Measurements from ENCODE around the gene CDH10. TPM values are rescaled to one million over a fixed set of nuclear protein-coding genes. Genes with fewer than 3 reads are reported as not detected.
A peak's percentile ranks its signal among the peaks of the same experiment; 100 is the strongest.

Gene CDH10
- polyA plus RNA-seq, 2 of the 4 experiments (the other 2 are of a cell fraction), result 0.58 to 0.63 TPM

DNA sequence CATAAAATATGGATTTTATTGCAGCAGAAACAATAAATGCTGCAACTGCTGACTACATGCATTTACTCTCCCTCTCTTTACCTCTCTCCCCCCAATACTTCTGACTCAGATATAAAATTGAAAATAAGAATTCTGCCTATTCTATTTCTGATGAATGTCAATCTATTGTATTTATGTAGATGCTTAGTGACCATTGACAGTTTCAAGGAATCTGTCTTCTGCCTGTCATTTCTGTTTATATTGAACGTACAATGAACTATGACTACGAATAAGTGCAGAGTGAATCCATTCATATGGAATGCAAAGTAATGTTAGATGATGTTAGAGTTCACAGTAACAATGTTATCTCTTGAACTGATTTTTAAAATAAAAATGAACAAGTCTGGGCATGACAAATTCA lies 898 bp downstream of the CDH10 start:
- 14% methylated on average over 2 of the region's 2 CpGs for WGBS (ENCODE audit: missing lambda C conversion rate)

DNA sequence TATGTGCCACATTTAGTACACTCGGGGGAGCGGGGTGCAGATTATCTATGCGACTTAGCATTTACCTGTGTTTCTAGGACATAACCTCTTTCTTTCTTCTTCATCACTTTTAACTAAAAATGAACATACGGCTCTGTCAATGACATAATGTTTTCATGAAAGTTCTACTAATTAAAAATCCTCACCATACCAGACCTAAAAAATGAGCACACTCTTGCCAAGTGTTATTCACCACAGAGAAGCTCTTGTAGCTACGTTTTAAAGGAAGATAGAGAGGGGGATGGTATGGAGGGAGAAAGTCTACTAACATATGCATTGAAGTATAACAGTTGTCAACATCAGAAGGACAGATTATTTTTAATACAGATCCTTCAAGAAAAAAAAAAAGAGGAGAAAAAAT lies 1.6 kb downstream of the CDH10 start:
- no peak for FAIRE-seq
- POLR2A ChIA-PET, result no interaction called here
- WGBS (ENCODE audit: missing lambda C conversion rate), result 13% methylated on average over 5 of the region's 5 CpGs

More for the DNA sequence above, 898 bp downstream of the CDH10 start:
- Histone ChIP-seq H3K4me2 (no peak overlapping the region; the same call in 2 of the 3 replicates), H3K4me1 (no peaks in the 10 kb centered on the region), H3K27ac (no peak overlapping the region), H3K4me3 (no peak overlapping the region), H3K9me3 (no peaks in the 10 kb centered on the region)
- TF ChIP-seq JUN (IDR thresholded peaks at IDR 0.05) (no peak), HOXB13 (CRISPR knock-in tag; IDR thresholded peaks at IDR 0.05; ENCODE audit: low read depth) (no peak), FOSL2 (IDR thresholded peaks at IDR 0.05) (no peak), FOSL2 (CRISPR knock-in tag; IDR thresholded peaks at IDR 0.05) (no peak), EP300 (IDR thresholded peaks at IDR 0.05) (no peak)
- POLR2A ChIA-PET, result no interaction called here
- DNase-seq (ENCODE audit: low read depth in 1 of 2, low spot score in 1 of 2) (no peak), ATAC-seq (no peak), FAIRE-seq (no peak)
- CTCF ChIA-PET, result no interaction called here

DNA sequence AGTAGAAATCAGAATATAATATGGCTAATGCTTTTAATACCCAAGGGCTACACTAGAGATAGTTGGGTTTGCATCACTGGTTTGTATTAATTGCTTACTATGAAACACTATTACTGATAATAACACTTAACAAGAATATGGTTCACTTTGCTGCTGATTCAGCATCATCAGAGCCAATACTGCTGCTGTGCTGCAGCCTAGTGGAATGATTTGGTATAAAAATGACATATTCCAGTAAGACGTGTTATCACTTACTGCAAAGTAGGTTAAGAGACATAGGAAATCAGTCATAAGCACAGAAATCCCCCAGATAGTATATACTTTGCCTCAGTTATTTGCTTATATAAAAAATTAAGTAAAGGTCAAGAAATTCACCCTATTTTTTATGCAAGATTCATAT lies 2.8 kb downstream of the CDH10 start:
- WGBS (ENCODE audit: missing lambda C conversion rate), result 12% methylated on average over 1 of the region's 1 CpG
- Histone ChIP-seq H3K4me1 (no peaks in the 10 kb centered on the region), H3K27ac (no peak overlapping the region), H3K9me3 (no peaks in the 10 kb centered on the region), H3K4me3 (no peak overlapping the region), H3K4me2 (no peak overlapping the region)
- ChIA-PET POLR2A (no interaction called here), CTCF (no interaction called here)
- DNase-seq (ENCODE audit: low read depth in 1 of 2, low spot score in 1 of 2) (peak in 1 of 2 experiments; percentile 61), FAIRE-seq (no peak), ATAC-seq (peak; percentile 73 to 84)
- TF ChIP-seq SMC3 (IDR thresholded peaks at IDR 0.05) (peak; percentile 56), MAFK (IDR thresholded peaks at IDR 0.05; ENCODE audit: partially characterized antibody) (peak; percentile 98), POLR2A (IDR thresholded peaks at IDR 0.05; ENCODE audit: low read length) (no peak), MAZ (IDR thresholded peaks at IDR 0.05; ENCODE audit: borderline replicate concordance, low read depth, low read length) (no peak), RAD21 (conservative IDR thresholded peaks at IDR 0.05 in 1 of 2, IDR thresholded peaks at IDR 0.05 in 1 of 2) (peak; percentile 63 to 66; a peak in 4 of 5 replicates), ZFP36 (IDR thresholded peaks at IDR 0.05; ENCODE audit: borderline replicate concordance, partially characterized antibody) (no peak)
- TF ChIP-seq, protein P1, sequence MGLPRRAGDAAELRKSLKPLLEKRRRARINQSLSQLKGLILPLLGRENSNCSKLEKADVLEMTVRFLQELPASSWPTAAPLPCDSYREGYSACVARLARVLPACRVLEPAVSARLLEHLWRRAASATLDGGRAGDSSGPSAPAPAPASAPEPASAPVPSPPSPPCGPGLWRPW (IDR thresholded peaks at IDR 0.05), result no peak
- TF ChIP-seq, protein P2, sequence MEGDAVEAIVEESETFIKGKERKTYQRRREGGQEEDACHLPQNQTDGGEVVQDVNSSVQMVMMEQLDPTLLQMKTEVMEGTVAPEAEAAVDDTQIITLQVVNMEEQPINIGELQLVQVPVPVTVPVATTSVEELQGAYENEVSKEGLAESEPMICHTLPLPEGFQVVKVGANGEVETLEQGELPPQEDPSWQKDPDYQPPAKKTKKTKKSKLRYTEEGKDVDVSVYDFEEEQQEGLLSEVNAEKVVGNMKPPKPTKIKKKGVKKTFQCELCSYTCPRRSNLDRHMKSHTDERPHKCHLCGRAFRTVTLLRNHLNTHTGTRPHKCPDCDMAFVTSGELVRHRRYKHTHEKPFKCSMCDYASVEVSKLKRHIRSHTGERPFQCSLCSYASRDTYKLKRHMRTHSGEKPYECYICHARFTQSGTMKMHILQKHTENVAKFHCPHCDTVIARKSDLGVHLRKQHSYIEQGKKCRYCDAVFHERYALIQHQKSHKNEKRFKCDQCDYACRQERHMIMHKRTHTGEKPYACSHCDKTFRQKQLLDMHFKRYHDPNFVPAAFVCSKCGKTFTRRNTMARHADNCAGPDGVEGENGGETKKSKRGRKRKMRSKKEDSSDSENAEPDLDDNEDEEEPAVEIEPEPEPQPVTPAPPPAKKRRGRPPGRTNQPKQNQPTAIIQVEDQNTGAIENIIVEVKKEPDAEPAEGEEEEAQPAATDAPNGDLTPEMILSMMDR (IDR thresholded peaks at IDR 0.05), result peak; percentile 54
- TF ChIP-seq, protein P3, sequence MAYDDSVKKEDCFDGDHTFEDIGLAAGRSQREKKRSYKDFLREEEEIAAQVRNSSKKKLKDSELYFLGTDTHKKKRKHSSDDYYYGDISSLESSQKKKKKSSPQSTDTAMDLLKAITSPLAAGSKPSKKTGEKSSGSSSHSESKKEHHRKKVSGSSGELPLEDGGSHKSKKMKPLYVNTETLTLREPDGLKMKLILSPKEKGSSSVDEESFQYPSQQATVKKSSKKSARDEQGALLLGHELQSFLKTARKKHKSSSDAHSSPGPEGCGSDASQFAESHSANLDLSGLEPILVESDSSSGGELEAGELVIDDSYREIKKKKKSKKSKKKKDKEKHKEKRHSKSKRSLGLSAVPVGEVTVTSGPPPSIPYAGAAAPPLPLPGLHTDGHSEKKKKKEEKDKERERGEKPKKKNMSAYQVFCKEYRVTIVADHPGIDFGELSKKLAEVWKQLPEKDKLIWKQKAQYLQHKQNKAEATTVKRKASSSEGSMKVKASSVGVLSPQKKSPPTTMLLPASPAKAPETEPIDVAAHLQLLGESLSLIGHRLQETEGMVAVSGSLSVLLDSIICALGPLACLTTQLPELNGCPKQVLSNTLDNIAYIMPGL (CRISPR knock-in tag; IDR thresholded peaks at IDR 0.05; ENCODE audit: borderline replicate concordance), result no peak

More for the DNA sequence above, 1.6 kb downstream of the CDH10 start:
- DNase-seq (ENCODE audit: low read depth in 1 of 2, low spot score in 1 of 2), result no peak
- Histone ChIP-seq H3K4me2 (no peak overlapping the region), H3K4me1 (no peaks in the 10 kb centered on the region), H3K4me3 (no peak overlapping the region), H3K9me3 (no peaks in the 10 kb centered on the region), H3K27ac (no peak overlapping the region)
- ATAC-seq, result no peak
- TF ChIP-seq FOSB (CRISPR knock-in tag; IDR thresholded peaks at IDR 0.05), result no peak
- TF ChIP-seq RFX5 (IDR thresholded peaks at IDR 0.05), result no peak
- no peak for TF ChIP-seq MYC (IDR thresholded peaks at IDR 0.05; ENCODE audit: borderline replicate concordance, low read length)
- no peak for TF ChIP-seq FOSL2 (IDR thresholded peaks at IDR 0.05)
- TF ChIP-seq FOSL2 (CRISPR knock-in tag; IDR thresholded peaks at IDR 0.05), result no peak
- no peak for TF ChIP-seq ZFP36 (IDR thresholded peaks at IDR 0.05; ENCODE audit: borderline replicate concordance, partially characterized antibody)
- TF ChIP-seq POLR2A (IDR thresholded peaks at IDR 0.05; ENCODE audit: low read length), result no peak
- TF ChIP-seq NPAS2 (CRISPR knock-in tag; IDR thresholded peaks at IDR 0.05; ENCODE audit: borderline replicate concordance), result no peak
- CTCF ChIA-PET, result no interaction called here

Measured in A549 (cell line).